Spleen (tissue), 11 donors: Measurements from ENCODE around the gene PBRM1. TPM values are rescaled to one million over a fixed set of nuclear protein-coding genes. Genes with fewer than 3 reads are reported as not detected.

Experiments
- DNase-seq: peaks from one replicate; pipeline ENCODE4 v3.0.0-alpha.2; 2020
- H3K27ac ChIP-seq, 8 donors: fragments of 200-600 bp; sonication (generic) in 7 of 8; 1 replicate in 4 of 8; 2 replicates in 4 of 8; pipeline versions ENCODE4 v1.5.0 to v1.8.0; 2016 to 2021; ENCODE audit warnings: inconsistent platforms in 4 of 8, mild to moderate bottlenecking in 4 of 8, moderate library complexity in 1 of 8
- H3K27me3 ChIP-seq, 7 donors: fragments of 200-600 bp; sonication (generic) in 6 of 7; replicated peaks in 1 of 7; 1 replicate in 4 of 7; 2 replicates in 3 of 7; pipeline versions ENCODE4 v1.5.0 to v1.8.0; 2016 to 2021; ENCODE audit warnings: inconsistent platforms in 3 of 7, mild to moderate bottlenecking in 1 of 7
- H3K36me3 ChIP-seq, 6 donors: fragments of 200-600 bp; sonication (generic) in 5 of 6; 1 replicate in 4 of 6; 2 replicates in 2 of 6; pipeline versions ENCODE4 v1.5.0 to v1.8.0; 2016 to 2021; ENCODE audit warnings: inconsistent platforms in 2 of 6
- H3K4me1 ChIP-seq, 6 donors: fragments of 200-600 bp; sonication (generic) in 5 of 6; 1 replicate in 3 of 6; 2 replicates in 3 of 6; pipeline versions ENCODE4 v1.5.0 to v1.8.0; 2016 to 2021; ENCODE audit warnings: inconsistent platforms in 3 of 6
- H3K4me3 ChIP-seq, 8 donors: fragments of 200-600 bp; sonication (generic) in 7 of 8; 1 replicate in 4 of 8; 2 replicates in 4 of 8; pipeline versions ENCODE4 v1.5.0 to v1.8.0; 2016 to 2021; ENCODE audit warnings: inconsistent platforms in 4 of 8, mild to moderate bottlenecking in 4 of 8, moderate library complexity in 2 of 8
- H3K9me3 ChIP-seq, 8 donors: fragments of 200-600 bp; sonication (generic) in 7 of 8; 1 replicate in 4 of 8; 2 replicates in 4 of 8; pipeline versions ENCODE4 v1.5.0 to v1.8.0; 2016 to 2021; ENCODE audit warnings: inconsistent platforms in 4 of 8
- POLR2A ChIP-seq, 3 donors: fragments of 450-650 bp; IDR thresholded peaks; one replicate each; pipeline ENCODE4 v1.5.1; 2017; ENCODE audit warnings: antibody characterized with exemption in 3 of 3, mild to moderate bottlenecking in 1 of 3
- POLR2AphosphoS5 ChIP-seq, 3 donors: sonication (generic); formaldehyde crosslinking; IDR thresholded peaks; one replicate each; pipeline ENCODE4 v1.5.1; 2017; ENCODE audit warnings: antibody characterized with exemption in 3 of 3
- WGBS, 5 donors: extraction: QIAGEN DNeasy Blood & Tissue Kit in 3 of 5; methylation state at CpG; one replicate each; pipeline versions ENCODE4 v1.1.5 to v1.1.7; 2013 to 2018; 5-methylcytosine and 5-hydroxymethylcytosine counted together
- intact Hi-C: fragments of 100-400 bp; cut with DNase I; formaldehyde crosslinking; loops from one replicate; pipeline ENCODE4 v1.15.0; 2023; ENCODE audit warnings: low total_unique reads
- polyA plus RNA-seq, 3 donors: library from polyadenylated mRNA; stranded (reverse); fragments of 200-250 nt; gene quantifications; one replicate each; pipeline ENCODE4 v1.2.1, GENCODE V29; 2013
- total RNA-seq, 7 donors: library from RNA; depleted of rRNA in 3 of 7; stranded (reverse); fragments of >200 nt in 3 of 7; fragmentation: NEBNext Ultra II Directional in 4 of 7; extraction: Animal tissue kit (Norgen Biotek cat#: 25700) in 4 of 7; gene quantifications; one replicate each; pipeline versions ENCODE4 v1.1.0 to v1.2.1, GENCODE V29; 2016 to 2021
- TF ChIP-seq, protein P1 (sequence below), 11 experiments: fragments of 200-600 bp in 7 of 11; fragments of 450-650 bp in 4 of 11; sonication (generic) in 4 of 11; IDR thresholded peaks in 8 of 11; conservative IDR thresholded peaks in 3 of 11; 1 replicate in 7 of 11; 2 replicates in 4 of 11; pipeline versions ENCODE4 v1.4.0 to v1.8.0; 2016 to 2021; ENCODE audit warnings: antibody characterized with exemption in 11 of 11, inconsistent platforms in 4 of 11, mild to moderate bottlenecking in 1 of 11
- donor health status: healthy with polysubstance abuse.
- donor health status: DM: no; HTN: no; CAD: no; lungs with moderate emphysema.
- donor health status: DM: no; HTN: no; CAD: no.
- donor health status: Bipolar disorder and iron deficiency.
- donor health status: healthy.
- donor health status: DM: no; HTN: no; CAD: no.
- donor health status: DM: yes; HTN: yes; CAD: no.

Gene PBRM1
- total and polyA plus RNA-seq, 10 donors, result 5.7 to 125 (median 69.5) TPM

DNA sequence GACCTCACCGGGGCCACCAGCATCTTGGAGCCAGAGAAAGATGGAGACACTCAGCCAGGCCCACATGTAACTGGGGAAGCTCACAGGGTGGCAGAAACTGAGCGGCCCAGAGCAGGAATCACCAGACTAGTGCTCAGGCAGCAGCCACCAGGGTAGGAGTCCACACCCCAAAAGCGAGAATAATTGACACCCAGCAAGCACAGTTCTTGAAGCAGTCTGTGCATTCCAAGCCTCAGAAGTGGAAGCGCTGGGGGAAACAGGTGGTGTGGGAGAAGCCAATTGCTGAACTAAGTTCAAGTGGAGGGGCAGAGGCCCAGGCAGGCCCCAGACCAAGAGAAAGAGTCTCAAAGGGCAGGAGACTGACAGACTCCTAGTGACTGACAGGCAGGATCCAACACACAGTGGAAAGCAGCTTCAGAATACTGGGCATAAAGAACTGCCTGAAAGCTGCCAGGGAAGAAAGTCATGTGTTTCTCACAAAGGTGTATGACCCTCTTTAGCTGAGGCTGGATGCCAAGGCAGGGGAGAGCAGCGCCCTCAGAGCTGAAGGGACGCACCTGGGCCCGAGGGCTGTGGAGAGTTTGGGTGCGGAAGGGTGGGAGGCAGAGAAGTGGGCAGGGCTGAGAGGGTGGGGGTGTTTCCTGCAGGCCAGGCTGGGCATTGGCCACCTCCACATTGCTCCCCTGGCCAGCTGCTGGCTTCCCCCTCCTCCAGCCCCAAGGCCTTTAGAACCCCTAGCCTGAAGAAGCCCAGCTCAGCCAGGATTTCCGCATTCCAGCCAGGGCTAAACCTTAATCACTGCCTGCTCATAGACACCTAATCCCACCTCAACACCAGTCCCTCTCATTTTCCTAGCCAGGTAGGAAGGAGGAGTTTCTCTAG, 159.8 kb downstream of the PBRM1 start:
- H3K4me1 ChIP-seq, result peaks cover 10 to 77% (median 35%) of the 10 kb centered on the region in 6 donors
- intact Hi-C loops, result no loop called here
- TF ChIP-seq, protein P1, sequence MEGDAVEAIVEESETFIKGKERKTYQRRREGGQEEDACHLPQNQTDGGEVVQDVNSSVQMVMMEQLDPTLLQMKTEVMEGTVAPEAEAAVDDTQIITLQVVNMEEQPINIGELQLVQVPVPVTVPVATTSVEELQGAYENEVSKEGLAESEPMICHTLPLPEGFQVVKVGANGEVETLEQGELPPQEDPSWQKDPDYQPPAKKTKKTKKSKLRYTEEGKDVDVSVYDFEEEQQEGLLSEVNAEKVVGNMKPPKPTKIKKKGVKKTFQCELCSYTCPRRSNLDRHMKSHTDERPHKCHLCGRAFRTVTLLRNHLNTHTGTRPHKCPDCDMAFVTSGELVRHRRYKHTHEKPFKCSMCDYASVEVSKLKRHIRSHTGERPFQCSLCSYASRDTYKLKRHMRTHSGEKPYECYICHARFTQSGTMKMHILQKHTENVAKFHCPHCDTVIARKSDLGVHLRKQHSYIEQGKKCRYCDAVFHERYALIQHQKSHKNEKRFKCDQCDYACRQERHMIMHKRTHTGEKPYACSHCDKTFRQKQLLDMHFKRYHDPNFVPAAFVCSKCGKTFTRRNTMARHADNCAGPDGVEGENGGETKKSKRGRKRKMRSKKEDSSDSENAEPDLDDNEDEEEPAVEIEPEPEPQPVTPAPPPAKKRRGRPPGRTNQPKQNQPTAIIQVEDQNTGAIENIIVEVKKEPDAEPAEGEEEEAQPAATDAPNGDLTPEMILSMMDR (IDR thresholded peaks at IDR 0.05 in 8 of 11, conservative IDR thresholded peaks at IDR 0.05 in 3 of 11), result no peak
- TF ChIP-seq POLR2AphosphoS5 (IDR thresholded peaks at IDR 0.05), result peak in 2 of 3 donors; percentile 4 to 60
- peak; percentile 57 for DNase-seq
- peak overlapping the region; percentile 2 to 68 (median 51) for H3K27ac ChIP-seq
- H3K9me3 ChIP-seq, result no peaks in the 10 kb centered on the region
- WGBS, 5 donors, result 71 to 87% (median 81%) methylated on average over 9 of the region's 9 CpGs
- H3K4me3 ChIP-seq, result no peak overlapping the region
- no peaks in the 10 kb centered on the region for H3K27me3 ChIP-seq
- peaks cover 0 to 73% (median 20%) of the 10 kb centered on the region in 6 donors for H3K36me3 ChIP-seq

DNA sequence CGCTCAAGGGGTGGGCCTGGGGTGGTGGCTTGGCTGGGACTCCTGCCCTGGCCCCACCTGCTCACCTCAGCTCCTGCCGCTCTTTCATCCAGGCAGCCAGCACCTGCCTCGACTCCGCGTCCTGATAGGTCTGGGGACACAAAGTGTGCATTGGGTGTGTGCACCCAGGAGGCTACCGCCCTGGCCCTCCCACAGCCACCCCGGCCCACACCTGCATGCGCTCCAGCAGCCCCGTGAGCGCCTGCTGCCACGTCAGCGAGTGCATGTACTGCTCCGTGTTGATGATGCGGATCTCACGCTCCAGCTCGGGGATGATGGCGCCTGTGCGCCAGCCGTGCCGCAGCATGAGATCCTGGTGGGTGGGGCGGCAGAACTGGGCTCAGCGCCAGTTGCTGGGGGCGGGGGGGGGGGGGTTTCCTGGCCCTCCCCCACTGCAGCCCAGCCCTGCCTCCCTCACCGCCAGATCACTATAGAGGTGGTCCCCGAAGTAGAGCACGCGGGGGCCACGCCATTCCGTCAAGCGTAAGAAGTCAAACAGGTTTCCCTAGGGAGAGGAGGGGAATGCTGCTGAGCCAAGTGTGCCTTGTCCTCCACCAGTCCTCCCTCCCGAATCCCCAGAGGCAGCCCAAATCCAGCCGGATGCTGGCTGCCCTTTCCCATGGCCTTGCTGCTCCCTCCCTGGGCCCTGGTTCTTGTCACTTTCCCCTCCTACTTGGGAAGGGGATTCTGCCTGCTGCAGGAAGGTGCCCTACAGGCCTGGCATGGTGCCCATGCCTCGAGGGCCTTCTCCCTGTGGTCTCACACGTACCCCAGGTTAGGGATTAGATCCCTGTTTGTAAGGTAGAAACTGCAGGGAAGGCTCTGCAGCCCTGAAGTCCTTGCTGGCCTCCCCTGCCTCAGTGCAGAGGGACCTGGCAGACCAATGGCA, 160.7 kb downstream of the PBRM1 start:
- peak overlapping the region; percentile 2 to 68 (median 51) for H3K27ac ChIP-seq
- WGBS, 5 donors, result 62 to 82% (median 64%) methylated on average over 13 to 34 of the region's 34 CpGs
- H3K4me1 ChIP-seq, result peaks cover 10 to 73% (median 33%) of the 10 kb centered on the region in 6 donors
- peak; percentile 74 for DNase-seq
- H3K4me3 ChIP-seq, result no peak overlapping the region
- TF ChIP-seq POLR2A (IDR thresholded peaks at IDR 0.05) (no peak), POLR2AphosphoS5 (IDR thresholded peaks at IDR 0.05) (peak; percentile 40 to 74 (median 44))
- H3K9me3 ChIP-seq, result no peaks in the 10 kb centered on the region
- intact Hi-C loops, result no loop called here
- H3K27me3 ChIP-seq, result no peaks in the 10 kb centered on the region
- peaks cover 0 to 82% (median 28%) of the 10 kb centered on the region in 6 donors for H3K36me3 ChIP-seq

DNA sequence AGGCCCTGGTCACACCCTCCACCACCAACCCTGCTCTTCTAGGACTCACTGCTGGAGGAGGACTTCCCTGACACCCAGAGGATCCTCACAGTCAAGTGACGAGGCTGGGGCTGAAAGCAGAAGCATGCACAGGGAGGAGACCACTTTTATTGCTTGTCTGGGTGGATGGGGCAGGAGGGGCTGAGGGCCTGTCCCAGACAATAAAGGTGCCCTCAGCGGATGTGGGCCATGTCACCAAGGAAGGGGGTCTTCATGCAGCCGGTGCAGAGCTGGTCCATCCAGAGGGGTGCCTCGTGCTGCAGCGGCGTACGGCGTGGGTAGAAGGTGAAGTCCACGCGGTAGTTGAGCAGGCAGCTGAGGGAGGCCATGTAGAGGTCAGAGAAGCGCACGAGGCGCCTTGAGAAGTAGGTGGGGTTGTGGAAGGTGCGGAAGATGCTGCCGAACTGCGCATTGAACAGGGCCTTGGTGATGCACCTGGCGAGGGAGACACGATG, 161.4 kb downstream of the PBRM1 start:
- Histone ChIP-seq H3K36me3 (peaks cover 0 to 89% (median 33%) of the 10 kb centered on the region in 6 donors), H3K4me1 (peaks cover 10 to 68% (median 33%) of the 10 kb centered on the region in 6 donors), H3K9me3 (no peaks in the 10 kb centered on the region), H3K4me3 (no peak overlapping the region), H3K27me3 (no peaks in the 10 kb centered on the region), H3K27ac (peak overlapping the region in 7 of 8 donors; percentile 2 to 68 (median 58))
- peak; percentile 55 for DNase-seq
- intact Hi-C loops, result no loop called here
- TF ChIP-seq, protein P1 (IDR thresholded peaks at IDR 0.05 in 8 of 11, conservative IDR thresholded peaks at IDR 0.05 in 3 of 11), result no peak
- TF ChIP-seq POLR2A (IDR thresholded peaks at IDR 0.05) (no peak), POLR2AphosphoS5 (IDR thresholded peaks at IDR 0.05) (no peak)
- 89 to 93% (median 92%) methylated on average over 17 to 18 of the region's 18 CpGs for WGBS, 5 donors
